B cell (primary cell): Measurements from ENCODE around the gene CDYL. TPM values are rescaled to one million over a fixed set of nuclear protein-coding genes. Genes with fewer than 3 reads are reported as not detected.

ENCODE experiments used
- ATAC-seq: fragments of 200-7000 bp; cut with Tn5 transposase; one replicate; pipeline ENCODE4 v1.10.0; 2021; ENCODE audit warnings: low read depth, mild to moderate bottlenecking, moderate number of reproducible peaks, moderate library complexity
- CTCF ChIA-PET: fragments of 350-600 bp; sonication (Branson Sonifier 250); formaldehyde crosslinking; loops from one replicate; lab custom pipeline; 2021; ENCODE audit warnings: antibody characterized with exemption, inconsistent platforms; lab: Charles Lee
- POLR2A ChIA-PET: fragments of 350-600 bp; sonication (Branson Sonifier 250); formaldehyde crosslinking; loops from one replicate; lab custom pipeline; 2021; ENCODE audit warnings: antibody characterized with exemption; lab: Charles Lee
- DNase-seq: peaks from one replicate; pipeline ENCODE4 v3.0.0; 2013
- H2AFZ ChIP-seq: 2 replicates; pipeline ENCODE4 v1.6.1; 2012; ENCODE audit warnings: mild to moderate bottlenecking, low read depth, low read length; ENCODE audit not compliant: insufficient read depth, poor library complexity, severe bottlenecking
- H3K27ac ChIP-seq, 2 donors: 1 replicate in 1 of 2; 2 replicates in 1 of 2; pipeline ENCODE4 v1.5.1; 2012 to 2013; ENCODE audit warnings: low read length in 2 of 2, mild to moderate bottlenecking in 2 of 2, moderate library complexity in 1 of 2
- H3K27me3 ChIP-seq, 4 experiments: fragments of 200-600 bp in 1 of 4; sonication (generic) in 1 of 4; replicated peaks in 1 of 4; 1 replicate in 2 of 4; 2 replicates in 2 of 4; pipeline versions ENCODE4 v1.6.1 to v1.7.0; 2013 to 2016; ENCODE audit warnings: low read length in 3 of 4, mild to moderate bottlenecking in 2 of 4, mixed read lengths in 1 of 4, moderate library complexity in 1 of 4; ENCODE audit not compliant: insufficient read depth in 4 of 4, control insufficient read depth in 3 of 4; ENCODE audit errors: control extremely low read depth in 1 of 4
- H3K36me3 ChIP-seq, 2 experiments: replicated peaks in 1 of 2; 1 replicate in 1 of 2; 2 replicates in 1 of 2; pipeline versions ENCODE4 v1.6.1 to v1.7.1; 2013; ENCODE audit warnings: low read length in 1 of 2; ENCODE audit not compliant: insufficient read depth in 2 of 2, control insufficient read depth in 1 of 2; ENCODE audit errors: control extremely low read depth in 1 of 2, extremely low read depth in 1 of 2
- H3K4me1 ChIP-seq, 2 donors: fragments of 200-600 bp in 1 of 2; sonication (generic) in 1 of 2; 1 replicate in 1 of 2; 2 replicates in 1 of 2; pipeline versions ENCODE4 v1.5.1 to v1.6.1; 2013 to 2017; ENCODE audit warnings: low read length in 2 of 2; ENCODE audit not compliant: control insufficient read depth in 2 of 2, insufficient read depth in 2 of 2
- H3K4me2 ChIP-seq: replicated peaks from 2 replicates; pipeline ENCODE3; 2012; ENCODE audit warnings: mild to moderate bottlenecking, low read depth, low read length; ENCODE audit not compliant: poor library complexity, severe bottlenecking
- H3K4me3 ChIP-seq, 5 experiments: fragments of 200-600 bp in 1 of 5; sonication (generic) in 1 of 5; 1 replicate in 3 of 5; 2 replicates in 2 of 5; pipeline versions ENCODE4 v1.5.1 to v1.7.0; 2011 to 2016; ENCODE audit warnings: low read length in 4 of 5, mild to moderate bottlenecking in 4 of 5, low read depth in 2 of 5, control low read depth in 1 of 5, moderate library complexity in 1 of 5; ENCODE audit not compliant: insufficient read depth in 1 of 5; ENCODE audit errors: control extremely low read depth in 1 of 5, extremely low read depth in 1 of 5
- H3K79me2 ChIP-seq: fragments of 200-600 bp; sonication (generic); one replicate; pipeline ENCODE4 v1.6.0; 2016; ENCODE audit warnings: low read length; ENCODE audit not compliant: control insufficient read depth, insufficient read depth
- H3K9ac ChIP-seq: fragments of 200-600 bp; sonication (generic); 2 replicates; pipeline ENCODE4 v1.6.1; 2017; ENCODE audit warnings: mild to moderate bottlenecking, low read length, moderate library complexity
- H3K9me3 ChIP-seq, 3 donors: one replicate each; pipeline versions ENCODE4 v1.6.1 to v1.7.1; 2013; ENCODE audit warnings: low read length in 2 of 3; ENCODE audit not compliant: control insufficient read depth in 2 of 3, insufficient read depth in 1 of 3; ENCODE audit errors: control extremely low read depth in 1 of 3
- H4K20me1 ChIP-seq: 2 replicates; pipeline ENCODE4 v1.6.0; 2012; ENCODE audit warnings: mild to moderate bottlenecking, low read length; ENCODE audit not compliant: insufficient read depth, control insufficient read depth, poor library complexity, severe bottlenecking
- H3K27ac Mint-ChIP-seq: one replicate; pipeline ENCODE4 v1.8.0; 2021; ENCODE audit warnings: mixed read lengths
- H3K27me3 Mint-ChIP-seq: one replicate; pipeline ENCODE4 v1.8.0; 2021; ENCODE audit warnings: mixed read lengths
- H3K4me1 Mint-ChIP-seq: one replicate; pipeline ENCODE4 v1.8.0; 2021; ENCODE audit warnings: mixed read lengths
- H3K4me3 Mint-ChIP-seq: one replicate; pipeline ENCODE4 v1.8.0; 2021; ENCODE audit warnings: mixed read lengths
- H3K9me3 Mint-ChIP-seq: one replicate; pipeline ENCODE4 v1.8.0; 2022; ENCODE audit warnings: mixed read lengths; ENCODE audit not compliant: insufficient read depth
- CTCF ChIP-seq: fragments of 200-600 bp; IDR thresholded peaks from one replicate; pipeline ENCODE4 v1.8.0; 2022; ENCODE audit warnings: antibody characterized with exemption, mild to moderate bottlenecking
- EZH2 ChIP-seq: IDR thresholded peaks from 2 replicates; pipeline ENCODE4 v1.6.1; 2012; ENCODE audit warnings: borderline replicate concordance, low read depth, mild to moderate bottlenecking, moderate library complexity, low read length; ENCODE audit not compliant: insufficient read depth, poor library complexity, severe bottlenecking
- WGBS: methylation state at CpG from one replicate; pipeline ENCODE4 v1.1.5; 2013; ENCODE audit warnings: missing lambda C conversion rate; ENCODE audit not compliant: insufficient coverage; 5-methylcytosine and 5-hydroxymethylcytosine counted together
- intact Hi-C: fragments of 100-400 bp; cut with micrococcal nuclease; formaldehyde crosslinking; loops from one replicate; pipeline ENCODE4 v1.10.0; 2022
- polyA plus RNA-seq: library from polyadenylated mRNA; depleted of rRNA; stranded (reverse); fragments of >200 nt; gene quantifications from 2 replicates; pipeline ENCODE4 v1.2.3, GENCODE V29; 2012
- total RNA-seq, 2 donors: library from RNA; stranded (reverse); fragments of 120-200 nt in 1 of 2; gene quantifications; 1 replicate in 1 of 2; 2 replicates in 1 of 2; pipeline versions ENCODE4 v1.2.3 to v1.2.4, GENCODE V29; 2013 to 2022

Gene CDYL
- total and polyA plus RNA-seq, 2 donors (not counting 1 experiment from before 2014, with no cell fraction given): 15.6 to 63.0 TPM

DNA sequence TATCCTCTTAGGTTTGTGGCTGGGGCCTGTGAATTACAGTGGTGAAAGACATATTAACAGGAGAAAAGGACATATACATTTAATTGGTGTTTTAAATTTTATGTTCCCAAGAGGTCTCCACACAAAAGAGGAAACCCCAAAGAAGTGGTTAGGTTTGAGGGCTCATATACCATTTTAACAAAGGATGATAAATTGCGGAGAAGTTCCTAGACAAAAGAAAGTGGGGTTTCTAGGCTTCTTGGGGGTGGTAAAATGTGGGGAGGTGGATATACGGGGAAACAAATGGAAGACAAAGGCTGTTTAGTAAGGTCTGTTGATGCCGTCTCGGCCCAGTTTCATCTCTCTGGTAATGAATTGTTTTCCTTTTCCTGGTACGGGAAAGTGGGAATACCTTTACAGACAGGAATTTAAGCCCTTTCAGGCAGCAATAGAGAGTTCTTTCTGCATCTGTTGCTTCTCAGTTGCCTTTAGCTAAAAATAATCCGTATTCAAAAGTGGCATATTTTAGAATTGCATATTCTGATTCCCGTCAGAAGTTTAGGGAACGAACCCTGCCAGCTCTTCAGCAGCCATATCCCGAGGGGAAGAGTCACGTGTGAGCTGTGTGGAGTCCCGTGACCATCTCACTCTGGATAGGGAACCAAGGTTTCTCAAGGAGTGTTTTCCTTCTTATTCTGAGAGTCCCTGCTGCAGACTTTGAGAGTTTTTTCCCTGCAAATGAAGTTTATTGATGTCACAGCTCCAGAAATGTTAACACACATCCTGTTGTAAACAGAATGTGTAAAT lies 123.2 kb downstream of the CDYL start:
- ATAC-seq (no peak), DNase-seq (no peak)
- Histone ChIP-seq H3K4me3 (no peak overlapping the region), H3K27me3 (no peaks in the 10 kb centered on the region), H4K20me1 (peaks cover 6% of the 10 kb centered on the region), H3K27ac (no peak overlapping the region), H2AFZ (no peak overlapping the region), H3K4me1 (peaks cover 12 to 16% of the 10 kb centered on the region in 2 donors), H3K36me3 (peaks cover 0 to 24% of the 10 kb centered on the region in 2 experiments), H3K9ac (no peak overlapping the region), H3K4me2 (no peak overlapping the region), H3K9me3 (peaks cover 0 to 11% (median 5%) of the 10 kb centered on the region in 3 donors), H3K79me2 (peaks cover 43% of the 10 kb centered on the region)
- intact Hi-C loops: no loop called here
- 98% methylated on average over 10 of the region's 11 CpGs for WGBS
- POLR2A ChIA-PET: no interaction called here
- Mint-ChIP-seq H3K4me3 (no peak overlapping the region), H3K9me3 (no peaks in the 10 kb centered on the region), H3K4me1 (peaks cover 20% of the 10 kb centered on the region), H3K27me3 (no peaks in the 10 kb centered on the region), H3K27ac (no peak overlapping the region)
- no peak for TF ChIP-seq CTCF
- TF ChIP-seq EZH2: no peak
- CTCF ChIA-PET: no interaction called here
